Hematopoietic multipotent progenitor cell treated with erythropoietin and hydrocortisone succinate and interleukin-3 and kit ligand, for 15 days (in vitro differentiated cells): ENCODE results near the gene SMG6.
A peak's percentile ranks its signal among the peaks of the same experiment; 100 is the strongest.

ENCODE experiments used
- DNase-seq: peaks from one replicate; pipeline ENCODE4 v3.0.0-alpha.2; 2015; ENCODE audit warnings: low spot score

The SMG6 gene

DNA sequence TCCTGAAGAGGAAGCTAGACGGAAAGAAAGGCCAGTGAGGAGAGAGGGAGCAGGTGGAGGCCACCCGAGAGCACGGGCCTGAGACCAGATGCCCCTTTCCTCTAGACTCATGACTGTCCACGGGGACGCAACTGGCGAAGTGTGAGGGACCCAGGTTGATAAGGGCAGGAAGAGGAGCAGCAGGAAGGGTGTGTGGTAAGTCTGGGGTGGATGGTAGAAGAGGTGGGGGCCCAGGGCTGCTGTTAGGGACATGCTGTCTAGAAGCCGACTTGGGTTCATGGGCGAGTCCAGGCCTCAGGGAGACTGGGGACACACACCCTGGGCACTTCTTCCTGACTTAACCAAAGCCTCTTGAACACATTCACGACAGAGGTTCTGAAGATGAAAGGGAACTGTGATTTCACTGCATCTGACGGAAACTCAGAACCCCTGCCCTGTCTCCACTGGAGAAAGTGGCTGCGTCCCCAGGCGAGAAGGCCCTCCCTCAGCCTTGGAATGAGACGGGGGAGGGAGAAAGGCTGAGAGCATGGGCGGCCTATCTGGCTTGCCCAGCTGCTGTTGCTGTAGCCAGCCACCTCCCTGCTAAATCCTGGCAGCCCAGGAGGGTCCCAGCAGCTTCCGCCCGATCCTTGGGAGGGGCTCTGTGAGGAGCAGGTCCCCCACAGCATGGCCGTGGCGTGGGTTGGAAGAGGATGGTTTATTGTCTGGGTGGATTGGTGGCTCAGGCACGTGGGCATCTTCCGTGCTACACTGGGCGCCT is 242.7 kb downstream of the SMG6 start:
- DNase-seq = no peak

- no peak for DNase-seq
Observed at GRCh38 chr17:2060385-2060658, 243.3 kb downstream of the SMG6 start.

GRCh38 chr17:2059547-2060384 is 243.8 kb downstream of the SMG6 start:
- DNase-seq = no peak

DNA sequence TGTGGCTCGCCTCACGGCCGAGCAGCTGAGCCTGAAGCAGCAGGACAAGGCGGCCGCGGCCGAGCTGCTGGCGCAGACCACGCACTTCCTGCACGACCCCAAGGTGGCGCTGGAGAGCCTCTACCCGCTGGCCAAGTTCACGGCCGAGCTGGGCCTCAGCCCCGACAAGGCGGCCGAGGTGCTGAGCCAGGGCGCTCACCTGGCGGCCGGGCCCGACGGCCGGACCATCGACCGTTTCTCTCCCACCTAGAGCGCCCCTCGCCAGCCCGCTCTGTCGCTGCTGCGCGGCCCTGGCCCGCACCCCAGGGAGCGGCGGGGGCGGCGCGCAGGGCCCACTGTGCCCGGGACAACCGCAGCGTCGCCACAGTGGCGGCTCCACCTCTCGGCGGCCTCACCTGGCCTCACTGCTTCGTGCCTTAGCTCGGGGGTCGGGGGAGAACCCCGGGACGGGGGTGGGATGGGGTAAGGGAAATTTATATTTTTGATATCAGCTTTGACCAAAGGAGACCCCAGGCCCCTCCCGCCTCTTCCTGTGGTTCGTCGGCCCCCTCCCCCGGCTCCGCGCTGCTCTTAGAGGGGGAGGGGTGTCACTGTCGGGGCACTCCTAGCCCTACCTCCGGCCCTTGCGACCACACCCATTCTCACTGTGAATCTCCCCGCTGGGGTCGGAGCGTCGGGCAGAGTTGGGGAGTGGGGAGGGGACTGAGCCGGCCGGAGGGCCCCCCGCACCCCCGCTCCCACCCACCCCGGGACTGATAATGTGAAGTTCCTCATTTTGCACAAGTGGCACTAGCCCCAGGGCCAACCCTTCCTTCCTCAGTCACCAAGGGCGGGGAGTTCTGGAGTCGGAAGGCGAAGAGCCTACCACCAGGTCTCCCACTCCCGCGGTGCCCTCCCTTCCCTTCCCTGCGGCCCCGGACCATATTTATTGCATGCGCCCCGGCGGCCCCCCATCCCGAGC is 244.7 kb downstream of the SMG6 start:
- peak; percentile 72 for DNase-seq

GRCh38 chr17:2057760-2058585 is 245.6 kb downstream of the SMG6 start:
- no peak for DNase-seq

GRCh38 chr17:2057175-2057759 is 246.3 kb downstream of the SMG6 start:
- no peak for DNase-seq

- DNase-seq = no peak
Observed at GRCh38 chr17:2056206-2057174, 247.1 kb downstream of the SMG6 start.

DNA sequence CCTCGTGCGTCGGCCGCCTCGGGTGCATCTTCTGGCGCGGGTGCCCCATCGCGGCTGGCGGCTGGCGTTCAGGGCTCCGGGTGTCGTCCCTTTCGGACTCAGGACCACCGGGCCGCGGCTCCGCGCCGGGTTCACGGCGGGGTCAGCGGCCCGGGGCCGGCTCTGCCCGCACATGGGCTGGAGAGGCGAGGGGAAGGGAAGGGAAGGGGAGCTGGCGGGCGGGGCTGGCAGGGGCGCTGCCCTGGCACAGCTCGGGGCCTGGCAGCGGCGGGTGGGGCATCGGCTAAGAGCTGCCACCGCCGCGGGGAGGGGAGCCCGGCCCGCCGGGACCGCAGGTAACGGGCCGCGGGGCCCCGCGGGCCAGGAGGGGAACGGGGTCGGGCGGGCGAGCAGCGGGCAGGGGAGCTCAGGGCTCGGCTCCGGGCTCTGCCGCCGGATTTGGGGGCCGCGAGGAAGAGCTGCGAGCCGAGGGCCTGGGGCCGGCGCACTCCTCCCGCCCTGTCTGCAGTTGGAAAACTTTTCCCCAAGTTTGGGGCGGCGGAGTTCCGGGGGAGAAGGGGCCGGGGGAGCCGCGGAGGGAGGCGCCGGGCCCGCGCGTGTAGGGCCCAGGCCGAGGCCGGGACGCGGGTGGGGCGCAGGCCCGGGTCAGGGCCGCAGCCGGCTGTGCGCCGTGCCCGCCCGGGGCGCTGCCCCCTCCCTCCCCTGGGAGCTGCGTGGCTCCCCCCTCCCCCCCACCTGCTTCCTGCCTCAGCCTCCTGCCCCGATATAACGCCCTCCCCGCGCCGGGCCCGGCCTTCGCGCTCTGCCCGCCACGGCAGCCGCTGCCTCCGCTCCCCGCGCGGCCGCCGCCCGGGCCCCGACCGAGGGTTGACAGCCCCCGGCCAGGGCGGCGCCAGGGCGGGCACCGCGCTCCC is 248.0 kb downstream of the SMG6 start:
- no peak for DNase-seq

GRCh38 chr17:2054512-2055291 is 248.9 kb downstream of the SMG6 start, which contains the start of gene HIC1:
Gene HIC1, plus strand, starts transcription at chr17:2055103. Its CDS starts 1,588 bp downstream, at chr17:2056691.
- DNase-seq = peak; percentile 69

- DNase-seq = no peak
Observed at GRCh38 chr17:2054262-2054511, 249.4 kb downstream of the SMG6 start.

- DNase-seq = no peak
Observed at GRCh38 chr17:2053380-2054261, 250.0 kb downstream of the SMG6 start.

- no peak for DNase-seq
Observed at GRCh38 chr17:2051933-2052559, 251.5 kb downstream of the SMG6 start.

DNA sequence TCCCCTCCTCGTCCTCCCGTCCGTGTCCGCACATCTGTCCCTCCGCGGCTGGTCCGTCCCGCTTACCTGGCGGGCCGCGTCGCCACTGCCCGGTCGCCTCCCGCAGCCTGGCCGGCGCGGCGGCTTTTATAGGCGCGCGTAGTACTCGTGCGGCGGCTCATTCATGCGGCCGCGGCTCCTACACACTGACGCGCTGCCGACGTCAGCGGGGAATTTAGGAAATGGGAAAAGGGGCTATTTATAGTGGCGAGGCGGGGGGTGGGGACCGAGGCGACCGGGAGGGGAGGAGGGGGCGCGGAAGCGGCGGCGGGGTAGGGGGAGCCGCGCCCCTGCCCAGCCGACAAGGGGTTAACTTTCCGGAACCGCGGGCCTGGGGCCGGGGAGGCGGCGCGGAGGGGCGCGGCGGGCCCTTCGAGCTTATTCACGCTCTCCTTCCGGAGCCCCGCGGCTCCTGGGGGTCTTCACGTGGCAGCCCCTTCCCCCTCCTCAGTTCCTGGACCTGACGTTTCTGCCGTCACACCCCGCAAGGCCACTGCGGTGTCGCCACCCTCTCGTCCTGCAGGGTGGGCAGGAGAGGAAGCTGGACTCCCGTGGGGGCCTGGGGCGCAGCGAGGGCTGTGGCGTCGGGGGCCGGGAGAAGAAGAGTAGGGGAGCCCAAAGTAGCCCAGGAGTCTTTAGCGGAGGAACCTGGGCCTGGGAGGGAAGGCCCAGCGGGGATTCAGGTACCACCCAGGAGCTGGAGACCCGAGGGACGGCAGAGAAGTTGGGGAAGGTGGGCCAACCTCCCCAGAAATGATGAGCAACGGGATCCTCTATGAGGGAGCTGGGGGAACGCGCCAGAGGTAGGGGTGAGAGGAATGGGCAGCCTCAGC is 252.3 kb downstream of the SMG6 start:
- no peak for DNase-seq

DNA sequence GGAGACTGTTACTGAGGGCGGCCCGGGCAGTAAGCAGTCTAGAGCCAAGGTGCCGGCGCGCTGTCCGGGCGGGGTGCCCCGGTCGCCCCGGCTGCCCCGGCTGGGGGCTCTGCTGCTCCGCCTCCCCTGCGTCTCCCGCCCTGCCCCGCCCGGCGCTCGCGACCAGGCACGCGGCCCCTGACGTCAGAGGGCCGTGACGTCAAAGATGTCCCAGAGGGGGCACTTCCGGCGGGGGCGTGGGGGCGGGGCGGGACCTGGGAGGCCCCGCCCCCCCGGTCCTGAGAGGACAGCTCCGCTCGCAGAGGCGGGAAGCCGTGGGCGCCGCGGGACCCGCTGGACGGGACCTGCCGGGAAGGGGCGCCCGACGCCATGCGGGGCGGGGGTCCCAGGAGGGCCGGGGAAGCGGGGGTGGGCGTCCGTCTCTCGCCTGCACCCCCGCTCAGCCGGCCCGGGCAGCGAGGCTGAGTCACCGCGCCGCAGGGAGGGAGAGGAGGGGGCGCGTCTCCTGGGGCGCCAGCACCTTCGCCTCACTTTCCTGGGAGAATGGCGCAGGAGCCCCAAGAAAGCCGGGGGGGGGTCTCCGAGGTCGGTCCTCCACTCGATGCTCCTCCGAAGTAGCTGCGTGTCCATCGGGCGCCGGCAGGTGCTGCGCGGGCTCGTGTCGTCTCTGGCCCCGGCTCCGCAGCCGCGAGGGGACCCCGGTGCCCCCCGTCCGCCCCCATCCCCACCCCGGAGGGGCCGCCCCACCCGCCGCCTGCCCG is 253.1 kb downstream of the SMG6 start:
- DNase-seq = peak; percentile 74
